SU-DHL-6 (cell line): ENCODE measurements around the gene FAM156B.
"Not testable (repeated sequence)": the region's sequence is repeated elsewhere in the genome, so short reads cannot be mapped to it uniquely, and the experiment has no call there.

Experiments used
- EZH2phosphoT487 ChIP-seq: fragments of 200-600 bp; sonication (generic), shearing (Covaris generic); conservative IDR thresholded peaks from 2 replicates; pipeline ENCODE4 v1.6.1; 2018; ENCODE audit warnings: mild to moderate bottlenecking, antibody characterized with exemption, low read length, moderate library complexity, mixed read lengths
- TF ChIP-seq, protein P1 (sequence below): fragments of 200-600 bp; sonication (generic); IDR thresholded peaks from one replicate; pipeline ENCODE4 v1.5.1; 2017; ENCODE audit warnings: antibody characterized with exemption, mild to moderate bottlenecking, low read length, moderate library complexity; ENCODE audit not compliant: insufficient read depth, poor library complexity, severe bottlenecking

DNA sequence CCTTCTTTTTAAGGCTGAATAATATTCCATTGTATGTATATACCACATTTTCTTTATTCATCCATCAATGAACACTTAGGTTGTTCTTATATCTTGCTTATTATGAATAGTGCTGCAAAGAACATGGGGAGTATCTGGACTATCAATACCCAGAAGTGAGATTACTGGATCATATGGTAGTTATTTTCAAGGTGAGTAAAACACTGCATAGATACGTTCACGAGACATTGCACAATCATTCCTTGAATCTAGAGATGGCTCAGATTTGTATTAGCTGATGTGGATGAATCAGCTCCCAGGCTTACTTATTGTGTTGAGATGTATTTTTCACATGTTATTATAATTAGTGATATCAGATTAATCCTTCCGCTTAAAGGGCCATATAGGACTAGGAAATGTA, 17.6 kb downstream of the FAM156B start:
- TF ChIP-seq, protein P1, sequence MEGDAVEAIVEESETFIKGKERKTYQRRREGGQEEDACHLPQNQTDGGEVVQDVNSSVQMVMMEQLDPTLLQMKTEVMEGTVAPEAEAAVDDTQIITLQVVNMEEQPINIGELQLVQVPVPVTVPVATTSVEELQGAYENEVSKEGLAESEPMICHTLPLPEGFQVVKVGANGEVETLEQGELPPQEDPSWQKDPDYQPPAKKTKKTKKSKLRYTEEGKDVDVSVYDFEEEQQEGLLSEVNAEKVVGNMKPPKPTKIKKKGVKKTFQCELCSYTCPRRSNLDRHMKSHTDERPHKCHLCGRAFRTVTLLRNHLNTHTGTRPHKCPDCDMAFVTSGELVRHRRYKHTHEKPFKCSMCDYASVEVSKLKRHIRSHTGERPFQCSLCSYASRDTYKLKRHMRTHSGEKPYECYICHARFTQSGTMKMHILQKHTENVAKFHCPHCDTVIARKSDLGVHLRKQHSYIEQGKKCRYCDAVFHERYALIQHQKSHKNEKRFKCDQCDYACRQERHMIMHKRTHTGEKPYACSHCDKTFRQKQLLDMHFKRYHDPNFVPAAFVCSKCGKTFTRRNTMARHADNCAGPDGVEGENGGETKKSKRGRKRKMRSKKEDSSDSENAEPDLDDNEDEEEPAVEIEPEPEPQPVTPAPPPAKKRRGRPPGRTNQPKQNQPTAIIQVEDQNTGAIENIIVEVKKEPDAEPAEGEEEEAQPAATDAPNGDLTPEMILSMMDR: not testable (repeated sequence)
- not testable (repeated sequence) for TF ChIP-seq EZH2phosphoT487
